ENCODE measurements around the gene GPX4.

The GPX4 gene

GRCh38 chr19:1090731-1091543, 12.9 kb upstream of the GPX4 start:
- no peak for TF ChIP-seq Cebpa-rat (IDR thresholded peaks at IDR 0.05)
- Histone ChIP-seq H3K9ac (0 out of 2 replicates have a peak overlapping the region, but pooled peaks have one; percentile 4), H3K4me2 (no peak overlapping the region), H3K4me1 (peaks cover 61% of the 10 kb centered on the region), H4K20me1 (peaks cover 80% of the 10 kb centered on the region), H3K27ac (no peak overlapping the region), H3K27me3 (no peaks in the 10 kb centered on the region), H3K36me3 (peaks cover 70% of the 10 kb centered on the region), H3K9me3 (no peaks in the 10 kb centered on the region), H3K4me3 (no peak overlapping the region)

GRCh38 chr19:1091544-1092175, 12.1 kb upstream of the GPX4 start:
- peaks cover 62% of the 10 kb centered on the region for H3K36me3 ChIP-seq
- no peak overlapping the region for H3K4me2 ChIP-seq
- H3K27ac ChIP-seq, result no peak overlapping the region
- TF ChIP-seq Cebpa-rat (IDR thresholded peaks at IDR 0.05), result no peak
- H3K9me3 ChIP-seq, result no peaks in the 10 kb centered on the region
- peaks cover 73% of the 10 kb centered on the region for H4K20me1 ChIP-seq
- no peaks in the 10 kb centered on the region for H3K27me3 ChIP-seq
- H3K9ac ChIP-seq, result no peak overlapping the region
- no peak overlapping the region for H3K4me3 ChIP-seq
- peaks cover 59% of the 10 kb centered on the region for H3K4me1 ChIP-seq

GRCh38 chr19:1093330-1093729, 10.5 kb upstream of the GPX4 start:
- Histone ChIP-seq H3K36me3 (peaks cover 51% of the 10 kb centered on the region), H3K4me2 (peak overlapping the region; percentile 94), H3K27me3 (no peaks in the 10 kb centered on the region), H3K9ac (peak overlapping the region; percentile 97), H3K27ac (peak overlapping the region; percentile 87; the same call in 1 of the 2 replicates), H3K4me1 (peaks cover 53% of the 10 kb centered on the region), H3K9me3 (no peaks in the 10 kb centered on the region), H4K20me1 (peaks cover 56% of the 10 kb centered on the region), H3K4me3 (peak overlapping the region; percentile 94)
- TF ChIP-seq Cebpa-rat (IDR thresholded peaks at IDR 0.05), result no peak

- peak overlapping the region; percentile 94 for H3K4me2 ChIP-seq
- peaks cover 53% of the 10 kb centered on the region for H3K4me1 ChIP-seq
- no peaks in the 10 kb centered on the region for H3K9me3 ChIP-seq
- H3K27me3 ChIP-seq, result no peaks in the 10 kb centered on the region
- peak overlapping the region; percentile 87 for H3K27ac ChIP-seq
- TF ChIP-seq Cebpa-rat (IDR thresholded peaks at IDR 0.05), result no peak
- peaks cover 49% of the 10 kb centered on the region for H4K20me1 ChIP-seq
- peak overlapping the region; percentile 97 for H3K9ac ChIP-seq
- peaks cover 45% of the 10 kb centered on the region for H3K36me3 ChIP-seq
- peak overlapping the region; percentile 94 for H3K4me3 ChIP-seq
Measured at GRCh38 chr19:1093811-1094553, 9.8 kb upstream of the GPX4 start.

- H4K20me1 ChIP-seq, result peaks cover 43% of the 10 kb centered on the region
- H3K9ac ChIP-seq, result peak overlapping the region; percentile 97
Measured at GRCh38 chr19:1094655-1094977, 9.2 kb upstream of the GPX4 start.

GRCh38 chr19:1094978-1095701, 8.7 kb upstream of the GPX4 start, which contains the start of gene POLR2E:
TSS of gene POLR2E (minus strand) at chr19:1095375. CDS start at chr19:1095315, 60 bp downstream.
- H3K4me1 ChIP-seq, result peaks cover 57% of the 10 kb centered on the region
- H3K4me3 ChIP-seq, result peak within 1 kb of the TSS; percentile 94
- H4K20me1 ChIP-seq, result peaks cover 42% of the 10 kb centered on the region
- H3K4me2 ChIP-seq, result peak within 1 kb of the TSS; percentile 94
- no peaks in the 10 kb centered on the region for H3K27me3 ChIP-seq
- peak within 1 kb of the TSS; percentile 87 for H3K27ac ChIP-seq
- peaks cover 37% of the 10 kb centered on the region for H3K36me3 ChIP-seq
- H3K9me3 ChIP-seq, result no peaks in the 10 kb centered on the region
- peak within 1 kb of the TSS; percentile 97 for H3K9ac ChIP-seq
- TF ChIP-seq Cebpa-rat (IDR thresholded peaks at IDR 0.05), result no peak

More at GRCh38 chr19:1094655-1094977, 9.2 kb upstream of the GPX4 start:
- Histone ChIP-seq H3K36me3 (peaks cover 38% of the 10 kb centered on the region), H3K27me3 (no peaks in the 10 kb centered on the region), H3K4me2 (peak overlapping the region; percentile 94), H3K4me3 (peak overlapping the region; percentile 94), H3K9me3 (no peaks in the 10 kb centered on the region), H3K4me1 (peaks cover 53% of the 10 kb centered on the region), H3K27ac (peak overlapping the region; percentile 87)
- TF ChIP-seq Cebpa-rat (IDR thresholded peaks at IDR 0.05), result no peak

GRCh38 chr19:1097810-1098176, 6.0 kb upstream of the GPX4 start:
- H3K27ac ChIP-seq, result peak overlapping the region; percentile 90
- H3K27me3 ChIP-seq, result no peaks in the 10 kb centered on the region
- H3K4me1 ChIP-seq, result peaks cover 84% of the 10 kb centered on the region

GRCh38 chr19:1098177-1099051, 5.4 kb upstream of the GPX4 start:
- Histone ChIP-seq H3K36me3 (peaks cover 6% of the 10 kb centered on the region), H3K27me3 (no peaks in the 10 kb centered on the region), H3K4me1 (peaks cover 85% of the 10 kb centered on the region), H3K4me3 (no peak overlapping the region), H3K27ac (peak overlapping the region; percentile 90), H4K20me1 (peaks cover 16% of the 10 kb centered on the region), H3K9ac (no peak overlapping the region), H3K9me3 (no peaks in the 10 kb centered on the region), H3K4me2 (peak overlapping the region; percentile 84)
- TF ChIP-seq Cebpa-rat (IDR thresholded peaks at IDR 0.05), result no peak

More at GRCh38 chr19:1097810-1098176, 6.0 kb upstream of the GPX4 start:
- H3K4me2 ChIP-seq, result no peak overlapping the region; the same call in 1 of the 2 replicates
- no peak overlapping the region for H3K4me3 ChIP-seq
- peaks cover 22% of the 10 kb centered on the region for H4K20me1 ChIP-seq
- H3K9me3 ChIP-seq, result no peaks in the 10 kb centered on the region
- peak; percentile 35; the same call in 1 of the 2 replicates for TF ChIP-seq Cebpa-rat (IDR thresholded peaks at IDR 0.05)
- no peak overlapping the region for H3K9ac ChIP-seq
- peaks cover 12% of the 10 kb centered on the region for H3K36me3 ChIP-seq
